Effector CD8-positive, alpha-beta T cell (primary cell): Measurements from ENCODE around the gene PCP4L1.

Source experiments
- DNase-seq: peaks from one replicate; lab custom pipeline; 2025; lab: John Stamatoyannopoulos, UW

PCP4L1 gene

GRCh38 chr1:161266836-161267235, 8.3 kb downstream of the PCP4L1 start:
- no peak for DNase-seq

DNA sequence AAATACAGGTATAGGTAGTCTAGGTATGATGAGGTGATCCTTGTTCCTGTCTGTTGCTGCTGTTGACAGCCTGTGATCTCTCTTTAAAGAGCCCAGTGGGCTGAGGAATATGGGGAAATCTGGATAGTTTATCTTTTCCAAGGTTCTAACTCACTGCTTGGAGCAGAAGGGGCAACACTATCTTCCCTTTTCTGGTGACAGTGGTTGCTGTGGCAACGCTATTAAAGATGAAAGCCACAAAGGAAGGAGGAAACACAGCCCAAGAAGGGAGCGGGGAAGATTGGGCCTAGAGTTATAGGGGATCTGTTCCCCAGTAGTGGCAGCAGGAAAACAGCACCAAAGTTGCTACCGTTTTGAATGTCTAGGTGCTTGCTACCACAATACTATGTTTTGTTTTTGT, 8.8 kb downstream of the PCP4L1 start:
- no peak for DNase-seq

- no peak for DNase-seq
These were observed 14.9 kb downstream of the PCP4L1 start for GRCh38 chr1:161273402-161273801.

DNA sequence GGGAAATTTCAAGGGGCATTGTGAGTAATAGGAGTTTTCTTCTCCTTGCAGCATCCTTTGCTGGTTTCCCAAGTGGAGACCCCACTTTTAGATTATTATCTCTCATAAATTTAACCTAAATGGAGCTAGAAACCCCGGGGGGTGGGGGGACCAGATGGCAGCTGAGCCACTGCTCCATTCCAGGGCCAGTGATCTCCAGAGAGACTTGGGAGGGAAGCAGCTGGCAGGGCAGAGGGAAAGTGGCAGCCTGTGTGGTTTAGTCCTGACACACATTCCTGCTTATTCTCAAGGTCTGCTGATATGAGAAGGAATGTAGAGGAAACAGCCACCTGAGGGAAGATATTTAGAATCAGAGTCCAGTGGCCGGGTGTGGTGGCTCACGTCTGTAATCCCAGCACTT, 16.3 kb downstream of the PCP4L1 start:
- DNase-seq: no peak

- DNase-seq: no peak
These were observed 24.4 kb downstream of the PCP4L1 start for GRCh38 chr1:161282991-161283390.

- no peak for DNase-seq
These were observed 26.6 kb downstream of the PCP4L1 start for GRCh38 chr1:161285113-161285512.

GRCh38 chr1:161285521-161285920, 27.0 kb downstream of the PCP4L1 start:
- no peak for DNase-seq

GRCh38 chr1:161287482-161288054, 29.0 kb downstream of the PCP4L1 start:
- DNase-seq: no peak

- DNase-seq: no peak
These were observed 32.2 kb downstream of the PCP4L1 start for GRCh38 chr1:161290779-161291178.

- no peak for DNase-seq
These were observed 38.9 kb downstream of the PCP4L1 start for GRCh38 chr1:161297415-161297814.

GRCh38 chr1:161298116-161298515, 39.6 kb downstream of the PCP4L1 start:
- DNase-seq: no peak

GRCh38 chr1:161299347-161299746, 40.8 kb downstream of the PCP4L1 start:
- DNase-seq: no peak

DNA sequence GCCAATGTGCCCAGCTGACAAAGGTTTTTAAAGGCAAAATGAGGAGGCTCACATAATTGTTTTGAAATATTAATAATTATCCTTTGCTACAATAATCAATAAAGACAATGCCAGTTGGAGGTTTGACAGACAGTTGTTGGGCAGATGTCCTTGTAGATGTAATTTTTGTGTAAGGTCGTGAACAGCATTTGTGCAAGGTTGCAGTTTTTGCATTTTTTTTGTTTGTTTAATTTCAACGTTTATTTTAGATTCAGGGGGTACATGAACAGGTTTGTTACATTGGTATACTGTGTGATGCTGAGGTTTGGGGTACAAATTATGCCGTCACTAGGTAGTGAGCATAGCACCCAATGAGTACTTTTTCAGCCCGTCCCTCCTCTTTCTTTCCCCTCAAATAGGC, 41.9 kb downstream of the PCP4L1 start:
- no peak for DNase-seq

GRCh38 chr1:161304927-161305866, 46.7 kb downstream of the PCP4L1 start:
- DNase-seq: no peak

- peak; percentile 84 for DNase-seq
These were observed 47.4 kb downstream of the PCP4L1 start for GRCh38 chr1:161305867-161306519.

- no peak for DNase-seq
These were observed 48.8 kb downstream of the PCP4L1 start for GRCh38 chr1:161307230-161307768.

GRCh38 chr1:161307892-161308638, 49.5 kb downstream of the PCP4L1 start:
- no peak for DNase-seq

DNA sequence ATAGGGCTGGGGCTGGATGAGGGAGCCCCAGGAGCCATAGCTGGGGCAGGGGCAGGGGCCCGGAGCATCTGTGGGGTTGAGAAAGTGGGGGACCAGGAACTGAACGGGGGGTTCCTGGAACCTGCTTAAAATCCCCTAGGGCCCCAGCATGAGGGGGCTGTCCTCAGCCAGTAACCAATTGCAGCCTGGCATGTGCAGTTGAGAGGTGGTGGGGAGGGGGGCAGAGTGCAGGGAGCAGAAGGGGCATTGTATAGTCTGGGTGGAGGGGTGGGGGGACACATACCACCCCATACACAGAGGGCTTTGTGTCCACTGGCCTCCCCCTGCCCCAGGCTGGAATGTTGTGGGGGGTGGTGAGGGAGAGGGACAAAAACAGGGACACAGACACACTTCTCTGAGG, 51.3 kb downstream of the PCP4L1 start, which contains the start of gene MPZ:
Gene MPZ (minus strand): TSS at position 101 of the 400 bp plus-strand sequence. CDS start 63 bp downstream, at position 38.
- no peak for DNase-seq

- DNase-seq: no peak
These were observed 53.1 kb downstream of the PCP4L1 start for GRCh38 chr1:161311595-161312181.

GRCh38 chr1:161313554-161314200, 55.1 kb downstream of the PCP4L1 start:
- no peak for DNase-seq
